ENCODE results near the gene DNAAF3.
"Not testable (repeated sequence)": the region's sequence is repeated elsewhere in the genome, so short reads cannot be mapped to it uniquely, and the experiment has no call there.

DNAAF3 gene

DNA sequence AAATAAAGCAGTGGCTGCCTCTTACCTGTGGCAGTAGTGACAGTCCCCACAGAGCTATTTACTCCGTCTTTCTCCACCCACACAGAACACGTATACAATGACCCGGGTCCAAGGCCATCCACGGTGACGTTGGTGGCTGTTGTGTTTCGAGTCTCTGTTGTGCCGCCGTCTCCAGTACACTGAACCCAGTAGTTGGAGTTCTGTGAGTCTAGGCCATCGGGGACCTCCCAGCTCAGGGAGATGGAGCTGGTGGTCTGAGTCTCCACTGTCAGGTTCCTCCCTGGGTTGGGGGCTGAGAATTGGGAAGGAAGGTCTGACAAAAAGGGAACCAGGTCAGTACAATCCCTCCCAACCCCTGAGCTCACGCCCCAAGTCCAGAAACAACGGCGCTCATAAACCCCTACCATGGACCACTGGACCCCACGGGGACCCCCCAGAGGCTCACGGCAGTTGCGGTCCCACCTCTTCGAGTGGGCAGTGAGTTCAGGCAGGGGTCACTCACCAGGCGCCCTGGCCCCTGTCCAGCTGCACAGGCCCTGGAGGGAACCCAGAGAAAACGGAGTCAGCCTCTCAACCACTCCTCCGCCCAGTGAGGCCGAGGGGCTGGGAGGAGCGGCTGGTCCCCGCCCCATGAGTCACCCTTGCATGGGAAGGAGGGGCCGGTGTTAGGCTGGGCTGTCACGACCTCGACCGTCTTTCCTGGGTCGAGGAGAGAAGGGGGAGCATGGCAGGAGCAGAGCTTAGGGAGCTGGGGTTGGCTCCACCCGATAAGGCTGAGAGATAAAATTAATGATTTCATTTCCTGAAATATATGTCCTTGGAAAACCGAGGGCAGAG, 40.5 kb upstream of the DNAAF3 start:
- DNase-seq (ENCODE audit: low read depth), result peak; percentile 53
- TF ChIP-seq, protein P1, sequence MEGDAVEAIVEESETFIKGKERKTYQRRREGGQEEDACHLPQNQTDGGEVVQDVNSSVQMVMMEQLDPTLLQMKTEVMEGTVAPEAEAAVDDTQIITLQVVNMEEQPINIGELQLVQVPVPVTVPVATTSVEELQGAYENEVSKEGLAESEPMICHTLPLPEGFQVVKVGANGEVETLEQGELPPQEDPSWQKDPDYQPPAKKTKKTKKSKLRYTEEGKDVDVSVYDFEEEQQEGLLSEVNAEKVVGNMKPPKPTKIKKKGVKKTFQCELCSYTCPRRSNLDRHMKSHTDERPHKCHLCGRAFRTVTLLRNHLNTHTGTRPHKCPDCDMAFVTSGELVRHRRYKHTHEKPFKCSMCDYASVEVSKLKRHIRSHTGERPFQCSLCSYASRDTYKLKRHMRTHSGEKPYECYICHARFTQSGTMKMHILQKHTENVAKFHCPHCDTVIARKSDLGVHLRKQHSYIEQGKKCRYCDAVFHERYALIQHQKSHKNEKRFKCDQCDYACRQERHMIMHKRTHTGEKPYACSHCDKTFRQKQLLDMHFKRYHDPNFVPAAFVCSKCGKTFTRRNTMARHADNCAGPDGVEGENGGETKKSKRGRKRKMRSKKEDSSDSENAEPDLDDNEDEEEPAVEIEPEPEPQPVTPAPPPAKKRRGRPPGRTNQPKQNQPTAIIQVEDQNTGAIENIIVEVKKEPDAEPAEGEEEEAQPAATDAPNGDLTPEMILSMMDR (IDR thresholded peaks at IDR 0.05; ENCODE audit: control insufficient read depth, insufficient read depth, low read depth, low read length, missing control alignments), result no peak
- H3K4me3 ChIP-seq (ENCODE audit: control insufficient read depth, low read depth, low read length), result peak overlapping the region; percentile 24

DNA sequence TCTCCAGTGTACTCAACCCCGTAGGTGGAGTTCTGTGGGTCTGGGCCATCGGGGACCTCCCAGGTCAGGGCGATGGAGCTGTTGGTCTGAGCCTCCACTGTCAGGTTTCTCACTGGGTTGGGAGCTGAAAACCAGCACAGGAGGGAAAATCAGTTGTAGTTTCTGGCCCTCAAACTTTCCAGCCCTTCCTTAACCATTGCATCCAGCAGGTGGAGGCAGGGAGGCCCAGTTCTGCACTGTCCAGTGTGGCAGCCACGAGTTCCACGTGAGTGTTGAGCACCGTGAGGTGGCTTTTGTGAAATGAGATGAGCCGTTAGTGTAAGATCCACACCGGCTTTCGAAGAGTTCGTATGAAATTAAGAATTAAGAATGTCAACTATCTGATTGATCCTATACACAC, 35.8 kb upstream of the DNAAF3 start:
- not testable (repeated sequence) for H3K4me3 ChIP-seq (ENCODE audit: control insufficient read depth, low read depth, low read length); DNase-seq (ENCODE audit: low read depth)
- TF ChIP-seq, protein P1 (IDR thresholded peaks at IDR 0.05; ENCODE audit: control insufficient read depth, insufficient read depth, low read depth, low read length, missing control alignments), result peak; percentile 44

DNA sequence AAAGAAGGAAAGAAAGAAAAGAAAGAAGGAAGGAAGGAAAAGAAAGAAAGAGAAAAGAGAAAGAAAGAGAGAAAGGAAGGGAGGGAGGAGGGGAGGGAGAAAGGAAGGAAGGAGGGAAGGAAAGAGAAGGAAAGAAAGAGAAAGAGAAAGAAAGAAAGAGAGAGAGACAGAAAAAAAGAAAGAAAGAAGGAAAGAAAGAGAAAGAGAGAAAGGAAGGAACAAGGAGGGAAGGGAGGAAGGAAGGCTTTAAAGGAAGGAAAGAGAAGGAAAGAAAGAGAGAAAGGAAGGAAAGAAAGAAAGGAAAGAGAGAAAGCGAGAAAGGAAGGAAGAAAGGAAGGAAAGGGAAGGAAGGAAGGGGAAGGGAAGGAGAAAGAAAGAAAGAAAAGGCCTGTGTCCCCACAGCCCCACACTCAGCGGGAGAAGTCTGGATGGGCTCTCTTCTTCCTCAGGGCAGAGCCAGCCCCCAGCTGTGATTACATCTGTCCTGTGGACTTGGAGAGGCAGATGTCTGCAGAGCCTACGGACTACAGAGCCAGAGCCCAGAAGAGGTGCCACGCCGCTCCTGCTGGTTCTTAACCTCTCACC, 33.3 kb upstream of the DNAAF3 start:
- TF ChIP-seq, protein P1 (IDR thresholded peaks at IDR 0.05; ENCODE audit: control insufficient read depth, insufficient read depth, low read depth, low read length, missing control alignments), result no peak
- no peak for DNase-seq (ENCODE audit: low read depth)
- H3K4me3 ChIP-seq (ENCODE audit: control insufficient read depth, low read depth, low read length), result no peak overlapping the region

DNA sequence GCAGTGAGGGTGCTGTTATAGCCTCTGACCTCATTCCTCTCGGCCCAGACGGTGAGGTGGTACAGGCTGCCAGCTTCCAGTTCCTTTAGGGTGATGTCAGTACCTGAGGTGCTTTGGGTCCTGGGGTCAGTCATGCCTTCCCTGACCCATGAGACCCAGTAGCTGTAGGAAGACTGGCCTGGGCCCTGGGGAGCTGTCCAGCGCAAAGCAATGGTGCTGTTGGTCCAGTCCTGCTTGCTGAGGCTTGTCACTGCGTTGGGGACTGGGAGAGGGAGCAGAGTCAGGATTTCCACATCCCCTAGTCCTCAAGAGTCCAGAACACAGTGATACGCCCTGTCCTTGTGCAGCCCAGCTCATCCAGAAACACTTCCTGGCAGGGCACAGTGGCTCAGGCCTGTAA, 32.2 kb upstream of the DNAAF3 start:
- TF ChIP-seq, protein P1 (IDR thresholded peaks at IDR 0.05; ENCODE audit: control insufficient read depth, insufficient read depth, low read depth, low read length, missing control alignments), result no peak
- no peak overlapping the region for H3K4me3 ChIP-seq (ENCODE audit: control insufficient read depth, low read depth, low read length)
- no peak for DNase-seq (ENCODE audit: low read depth)

DNA sequence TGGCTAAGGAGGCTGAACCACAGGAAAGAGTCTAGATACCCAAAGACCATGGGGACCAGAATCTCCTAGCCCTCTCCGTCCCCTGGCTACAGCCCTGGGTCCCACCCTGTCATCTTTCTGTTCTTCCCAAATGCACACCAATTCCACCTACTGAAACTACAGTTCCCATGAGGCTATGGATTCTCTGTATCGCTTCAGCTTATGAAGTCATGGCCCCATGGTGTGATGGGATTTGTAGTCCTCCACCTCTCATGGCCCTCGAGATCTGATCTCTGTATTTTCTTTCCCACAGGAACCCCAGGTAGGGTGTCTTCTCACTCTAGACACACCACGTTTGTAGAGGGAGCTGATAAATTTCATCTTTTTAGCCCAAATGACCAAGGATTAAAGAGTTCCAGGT, 31.1 kb upstream of the DNAAF3 start:
- H3K4me3 ChIP-seq (ENCODE audit: control insufficient read depth, low read depth, low read length), result no peak overlapping the region
- TF ChIP-seq, protein P1 (IDR thresholded peaks at IDR 0.05; ENCODE audit: control insufficient read depth, insufficient read depth, low read depth, low read length, missing control alignments), result no peak
- no peak for DNase-seq (ENCODE audit: low read depth)

DNA sequence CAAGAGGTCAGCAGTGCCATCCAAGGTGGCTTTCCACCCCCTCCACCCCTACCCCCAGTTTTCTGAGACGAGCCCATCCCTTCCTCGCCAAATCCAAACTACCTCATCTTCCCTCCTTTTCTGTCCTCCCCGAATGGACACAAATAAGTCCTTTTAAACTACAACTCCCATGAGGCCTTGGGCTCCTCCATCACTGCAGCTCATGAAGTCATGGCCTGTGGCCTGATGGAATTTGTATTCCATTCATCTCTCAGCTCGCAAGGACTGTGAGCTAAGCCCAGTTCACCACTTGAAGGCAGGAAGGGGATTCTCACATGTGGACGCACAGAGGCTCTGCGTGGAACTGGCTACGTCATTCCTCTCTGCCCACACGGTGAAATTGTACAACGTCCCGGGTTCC, 30.4 kb upstream of the DNAAF3 start:
- no peak for DNase-seq (ENCODE audit: low read depth)
- TF ChIP-seq, protein P1 (IDR thresholded peaks at IDR 0.05; ENCODE audit: control insufficient read depth, insufficient read depth, low read depth, low read length, missing control alignments), result no peak
- H3K4me3 ChIP-seq (ENCODE audit: control insufficient read depth, low read depth, low read length), result no peak overlapping the region
